NOMO-1 (cell line): ENCODE results near the gene CDYL.

Experiments used
- DNase-seq, 2 experiments: peaks; one replicate each; lab custom pipeline; 2025; ENCODE audit not compliant: unreplicated experiment in 2 of 2; lab: John Stamatoyannopoulos, UW

CDYL gene

GRCh38 chr6:4774296-4774695, 1.9 kb upstream of the CDYL start:
- no peak for DNase-seq

DNA sequence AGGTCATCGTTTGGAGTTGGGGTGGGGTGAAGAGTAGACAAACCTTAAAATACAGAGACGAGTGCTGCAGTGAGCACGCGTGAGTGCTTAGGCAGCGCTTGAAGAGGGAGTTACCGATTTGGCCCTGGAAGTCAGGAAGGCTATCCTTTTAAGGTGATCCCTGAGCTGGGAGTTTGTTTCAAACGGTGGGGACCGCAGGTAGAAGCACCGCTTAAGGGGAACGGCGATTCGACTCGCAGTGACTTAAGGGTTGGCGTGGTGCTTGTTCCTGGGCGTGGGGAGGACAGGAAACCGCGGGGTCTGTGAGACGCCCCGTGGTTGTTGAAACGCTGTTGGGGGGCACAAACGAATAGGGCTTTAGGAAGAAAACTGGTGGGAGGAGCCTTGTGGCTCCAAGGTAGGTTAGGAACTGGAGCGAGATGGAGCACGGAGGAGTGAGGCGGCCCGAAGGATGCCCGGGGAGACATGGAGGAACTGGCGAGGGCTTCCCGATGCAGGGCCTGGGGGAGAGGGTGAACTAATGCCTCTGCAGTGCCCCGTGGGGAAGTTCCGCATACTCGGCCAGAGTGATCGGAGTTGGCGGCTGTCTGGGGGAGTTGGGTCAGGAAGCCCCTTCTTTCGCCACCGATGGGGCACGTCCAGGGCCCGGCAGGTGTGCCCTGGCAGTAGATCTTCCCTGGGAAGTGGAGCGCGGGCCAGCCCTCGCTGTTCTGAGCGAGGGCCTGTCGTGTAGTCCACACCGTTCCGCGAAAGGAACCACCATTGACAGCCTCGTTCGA, 1.3 kb upstream of the CDYL start:
- DNase-seq: peak; percentile 61 to 62

DNA sequence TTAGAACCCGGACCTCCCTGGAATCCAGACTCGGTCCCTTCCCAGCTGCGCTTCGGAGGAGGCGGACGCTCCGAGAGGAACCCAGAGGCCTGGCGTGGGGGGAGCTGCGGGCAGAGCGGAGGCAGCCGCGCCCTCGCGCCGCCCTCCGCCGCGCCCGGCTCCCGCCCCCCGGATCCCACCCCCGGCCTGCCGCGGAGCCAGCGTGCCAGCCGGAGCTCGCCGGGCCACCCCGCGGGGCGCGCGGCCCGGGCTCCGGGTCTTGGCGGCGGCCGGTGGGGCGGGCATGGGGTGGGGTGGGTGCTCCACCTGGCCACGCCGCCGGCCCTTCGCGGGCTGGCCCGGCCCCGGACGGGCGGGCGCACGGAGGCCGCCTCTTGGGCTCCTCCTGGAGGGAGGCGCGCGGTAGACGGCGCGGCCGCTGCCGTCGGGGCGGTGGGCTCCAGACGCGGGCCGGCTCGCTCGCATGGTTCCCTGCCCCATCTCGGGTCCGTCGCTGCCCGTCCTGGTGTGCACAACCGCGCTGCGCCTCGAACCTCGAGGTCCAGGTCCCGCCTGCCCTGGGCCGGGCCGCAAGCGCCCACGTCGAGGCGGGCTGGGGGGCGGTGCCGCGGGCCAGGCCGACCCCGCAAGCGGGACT, 592 bp upstream of the CDYL start:
- DNase-seq: peak; percentile 77 to 87

- DNase-seq: peak in 1 of 2 experiments; percentile 41
These were observed 539 bp downstream of the CDYL start for GRCh38 chr6:4776493-4777393.

DNA sequence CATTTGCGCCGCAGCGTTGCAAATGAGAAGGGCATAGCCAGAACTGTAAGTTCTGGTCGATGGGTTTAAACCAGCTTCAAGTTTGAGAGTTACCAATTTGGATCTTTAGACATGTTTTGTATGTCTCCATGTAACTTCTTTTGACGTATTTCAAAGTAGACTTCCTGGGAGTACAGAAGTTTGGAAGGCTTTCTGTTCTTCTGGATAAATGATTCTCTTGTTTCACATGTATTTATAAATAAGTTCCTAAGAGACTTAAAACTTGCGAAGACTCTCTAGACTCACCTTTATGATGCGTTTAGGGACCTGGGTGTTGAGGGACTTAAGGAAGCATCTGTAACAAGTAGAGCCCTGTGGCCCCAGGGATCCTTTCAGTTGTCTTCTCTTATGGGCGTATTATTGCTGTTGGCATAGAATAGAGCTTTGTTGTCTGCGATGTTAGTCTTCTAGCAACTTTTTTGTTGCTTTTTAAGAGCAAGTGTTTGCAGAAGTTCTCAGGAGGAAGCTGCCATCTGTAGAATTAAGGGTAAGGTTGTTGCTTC, 1.3 kb downstream of the CDYL start:
- DNase-seq: peak in 1 of 2 experiments; percentile 60

DNA sequence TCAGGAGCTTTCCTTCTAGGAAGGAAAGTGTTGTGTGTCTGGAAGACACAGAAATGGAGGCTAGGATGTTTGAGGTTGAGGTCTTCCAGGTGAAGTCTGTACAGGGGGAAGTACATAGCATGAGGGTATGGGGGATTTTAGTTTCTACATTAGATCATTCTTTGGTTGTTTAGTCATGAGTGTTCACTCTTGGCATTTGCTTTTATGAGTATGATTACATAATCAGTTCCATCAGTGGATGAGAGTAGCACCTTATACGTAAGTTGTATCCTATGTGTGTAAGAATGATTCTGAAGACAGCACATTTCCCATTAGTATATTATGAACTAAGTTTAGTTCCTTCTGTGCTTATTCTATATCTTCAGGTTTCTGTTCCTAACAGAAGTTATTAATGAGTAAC, 1.9 kb downstream of the CDYL start:
- peak in 1 of 2 experiments; percentile 7 for DNase-seq

DNA sequence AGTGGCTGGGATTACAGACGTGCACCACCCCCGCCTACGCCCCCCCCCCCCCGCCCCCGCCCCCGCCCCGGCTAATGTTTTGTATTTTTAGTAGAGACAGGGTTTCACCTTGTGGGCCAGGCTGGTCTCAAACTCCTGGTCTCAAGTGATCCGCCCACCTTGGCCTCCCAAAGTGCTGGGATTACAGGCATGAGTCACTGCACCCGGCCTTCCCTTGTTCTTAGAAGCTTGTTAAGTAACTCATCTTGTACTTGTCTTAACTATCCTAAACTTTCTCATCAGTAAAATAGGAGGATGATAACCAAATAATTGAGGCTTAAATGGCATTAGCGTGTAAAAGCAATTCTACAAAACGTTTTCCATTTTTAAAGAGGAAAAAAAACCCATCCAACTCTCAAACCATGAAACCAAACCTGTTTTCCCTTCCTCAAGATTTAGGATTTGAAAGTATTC, 4.2 kb downstream of the CDYL start:
- no peak for DNase-seq

GRCh38 chr6:4781426-4781825, 5.2 kb downstream of the CDYL start:
- no peak for DNase-seq

DNA sequence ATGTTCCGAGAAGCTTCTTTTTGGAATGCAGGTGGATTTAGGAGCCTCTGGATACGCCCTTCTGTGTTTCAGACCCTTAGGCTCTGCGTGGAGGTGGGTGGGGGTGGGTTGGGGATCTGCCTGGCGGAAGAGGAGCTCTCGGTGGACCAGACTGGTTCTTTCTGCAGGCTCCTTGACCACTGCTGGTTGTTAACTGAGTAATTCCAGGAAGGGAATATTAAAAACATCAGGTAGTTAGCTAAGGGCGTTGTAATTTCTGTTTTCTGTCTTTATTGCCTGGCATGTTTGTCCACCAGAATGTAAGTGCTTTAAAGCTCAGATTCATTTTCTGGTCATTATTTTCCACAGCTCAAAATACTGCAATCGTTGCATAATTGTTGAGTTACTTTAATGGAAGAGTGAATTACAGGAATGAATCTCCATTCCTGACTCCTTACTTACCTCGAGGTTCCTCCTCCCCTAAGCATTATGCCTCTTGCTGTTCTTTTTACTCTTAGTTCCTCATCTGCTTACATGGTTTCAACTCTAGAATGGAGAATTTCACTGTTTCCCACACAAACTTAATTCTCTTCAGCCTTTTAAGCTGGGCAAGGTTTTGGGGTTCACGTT, 5.9 kb downstream of the CDYL start:
- peak in 1 of 2 experiments; percentile 4 for DNase-seq

DNA sequence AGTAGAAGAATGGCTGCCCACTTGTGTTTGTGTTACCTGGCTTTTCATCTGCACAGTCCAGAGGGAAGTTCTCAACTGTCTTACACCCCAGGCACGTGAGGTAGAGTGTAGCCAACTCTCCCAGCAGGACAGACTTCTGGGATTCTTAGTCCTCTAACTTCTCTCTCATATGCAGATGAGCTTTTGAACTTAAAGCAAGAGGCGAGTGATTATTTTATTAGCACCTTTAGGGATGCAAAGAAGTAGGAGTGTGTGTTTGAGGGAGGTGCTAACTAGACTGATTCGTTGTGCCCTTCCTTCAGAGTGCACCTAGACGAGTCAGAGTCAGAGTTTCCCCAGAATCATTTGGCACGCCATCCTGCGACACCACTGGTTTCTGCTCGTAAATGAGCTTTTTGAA, 10.8 kb downstream of the CDYL start:
- no peak for DNase-seq

GRCh38 chr6:4788482-4788881, 12.3 kb downstream of the CDYL start:
- no peak for DNase-seq

GRCh38 chr6:4788953-4789584, 12.9 kb downstream of the CDYL start:
- no peak for DNase-seq

DNA sequence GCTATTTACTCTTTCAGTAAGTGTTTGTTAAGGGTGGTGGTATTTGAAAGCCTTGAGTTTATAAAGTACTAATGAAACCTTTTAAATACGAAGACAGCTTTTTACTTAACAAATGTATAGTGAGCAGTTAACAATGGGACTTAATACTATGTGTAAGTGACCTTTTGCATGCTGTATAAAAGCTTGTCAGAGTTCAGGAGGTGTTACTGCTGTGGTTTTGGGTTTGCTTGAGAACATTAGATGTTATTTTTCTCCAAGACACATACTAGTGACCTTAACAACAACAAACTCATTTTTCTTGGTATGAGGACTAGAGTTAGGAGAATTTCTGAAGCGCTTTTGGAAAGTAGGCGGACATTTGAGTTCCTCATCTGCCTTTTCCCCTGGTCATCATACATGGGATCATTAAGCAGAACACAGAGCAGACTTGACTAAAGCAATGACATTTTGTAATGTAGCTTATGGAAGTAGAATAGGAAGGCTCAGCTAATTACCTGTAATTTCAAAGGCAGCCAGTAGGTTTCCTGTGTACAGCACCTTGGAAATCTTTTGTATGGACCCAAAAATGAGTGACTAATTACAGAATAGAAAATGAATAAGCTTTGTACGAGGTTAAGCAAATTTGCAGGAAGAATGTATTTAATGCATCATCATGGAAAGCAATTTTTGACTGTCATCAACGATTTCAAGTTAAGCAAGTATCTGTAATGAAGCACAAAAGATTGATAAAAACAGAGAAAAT, 14.1 kb downstream of the CDYL start:
- peak in 1 of 2 experiments; percentile 24 for DNase-seq

DNA sequence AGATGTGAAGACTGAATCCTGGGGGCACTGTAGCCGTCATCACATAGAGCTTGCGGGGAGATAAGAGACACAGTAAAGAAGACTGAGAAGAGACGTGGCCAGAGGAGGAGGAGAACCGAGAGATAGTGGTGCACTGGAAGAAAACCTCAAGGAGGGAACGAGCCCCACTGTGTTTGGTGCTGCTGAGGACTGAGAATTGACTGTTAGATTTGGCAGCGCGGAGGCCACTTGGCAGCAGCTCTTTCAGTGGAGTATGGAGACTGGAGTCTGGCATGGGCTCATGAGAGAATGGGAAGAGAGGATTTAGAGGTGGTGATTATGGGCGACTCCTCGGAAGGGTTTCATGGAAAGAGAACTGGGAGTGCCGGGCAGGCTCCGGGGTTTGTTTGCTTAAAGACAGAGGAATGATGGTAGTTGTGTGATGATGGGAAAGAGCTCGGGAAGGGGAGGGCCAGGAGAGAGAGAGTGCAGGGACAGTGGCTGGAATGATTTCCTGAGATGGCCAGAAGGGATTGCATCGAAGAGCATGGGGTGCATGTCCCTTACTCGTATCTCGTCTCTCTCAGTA, 18.0 kb downstream of the CDYL start:
- DNase-seq: no peak

DNA sequence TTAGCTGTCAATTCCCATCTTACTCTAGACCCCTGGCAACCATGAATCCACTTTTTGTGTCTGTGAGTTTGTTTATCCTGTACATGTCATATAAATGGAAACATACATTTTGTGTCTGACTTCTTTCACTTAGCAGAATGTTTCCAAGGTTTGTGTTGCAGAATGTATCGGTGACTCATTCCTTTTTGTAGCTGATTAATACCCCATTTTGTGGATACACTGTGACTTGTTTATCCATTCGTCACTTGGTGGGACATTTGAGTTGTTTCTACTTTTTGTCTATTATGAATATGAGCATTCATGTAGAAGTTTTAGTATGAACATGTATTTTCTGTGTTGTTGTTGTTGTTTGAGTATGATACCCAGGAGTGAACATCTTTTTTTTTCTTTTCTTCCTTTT, 21.4 kb downstream of the CDYL start:
- DNase-seq: no peak

- DNase-seq: no peak
These were observed 23.7 kb downstream of the CDYL start for GRCh38 chr6:4799912-4800311.

GRCh38 chr6:4800662-4801061, 24.5 kb downstream of the CDYL start:
- no peak for DNase-seq

DNA sequence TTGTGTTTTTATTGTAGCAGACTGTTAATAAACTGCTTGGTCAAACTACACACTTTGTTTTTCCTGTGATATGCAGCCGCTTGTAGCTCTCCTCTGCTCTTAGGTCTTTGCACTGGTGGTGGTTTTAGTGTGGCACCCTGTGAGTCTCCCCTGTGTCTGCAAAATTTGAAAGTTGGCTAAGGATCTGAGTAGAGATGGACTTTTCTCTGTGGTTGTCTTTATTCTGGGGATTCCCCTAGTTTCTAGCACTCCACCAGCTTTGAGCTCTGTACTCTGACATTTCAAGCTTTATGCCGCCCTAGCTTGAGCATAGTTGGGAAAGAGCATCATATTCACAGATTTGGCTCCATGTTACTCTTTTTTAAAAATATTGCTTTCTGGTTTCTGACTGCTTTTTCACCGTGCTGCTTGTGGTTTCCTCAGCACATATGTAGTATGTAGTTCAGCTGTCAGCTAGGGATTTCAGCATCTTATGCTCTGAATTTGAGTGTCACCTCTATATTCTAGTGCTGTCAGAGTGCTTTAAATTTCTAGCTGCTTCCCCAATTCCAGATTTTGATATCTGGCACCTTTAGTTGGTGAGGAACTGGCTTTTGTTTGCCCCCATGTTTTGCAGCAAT, 25.4 kb downstream of the CDYL start:
- no peak for DNase-seq
